Measurements from ENCODE around the gene CHAD.

GRCh38 chr17:50448643-50449042, 20.0 kb downstream of the CHAD start:
- TF ChIP-seq POLR2A (IDR thresholded peaks at IDR 0.05), result no peak
- no peak for TF ChIP-seq CTCF (IDR thresholded peaks at IDR 0.05)

All from adrenal gland (tissue), 5 donors.